Measurements from ENCODE around the gene DAP3. TPM values are rescaled to one million over a fixed set of nuclear protein-coding genes. Genes with fewer than 3 reads are reported as not detected.

Gene DAP3
- total RNA-seq, 1 experiment from 2014 or later = 148 TPM

GRCh38 chr1:155776414-155776813, 87.5 kb downstream of the DAP3 start:
- H3K27ac ChIP-seq (ENCODE audit: low read depth, low read length) = no peak overlapping the region
- H3K9ac ChIP-seq (ENCODE audit: low read length) = no peak overlapping the region
- ChIA-PET POLR2A (no interaction called here), RAD21 (ENCODE audit: low non-redundant PET in 1 of 2, low total read pairs in 2 of 2, uncharacterized antibody in 2 of 2, unreplicated experiment in 2 of 2) (no interaction called here), CTCF (no interaction called here)
- intact Hi-C loops (cut with micrococcal nuclease) = no loop called here
- ATAC-seq (no peak), DNase-seq (ENCODE audit: low read depth, low spot score) (no peak)
- TF ChIP-seq CEBPB (IDR thresholded peaks at IDR 0.05; ENCODE audit: low read depth) = peak; percentile 64
- no peak for TF ChIP-seq POLR2AphosphoS5 (IDR thresholded peaks at IDR 0.05; ENCODE audit: low read depth, low read length)
- peak; percentile 26; the same call in 1 of the 2 replicates for TF ChIP-seq ATF3 (IDR thresholded peaks at IDR 0.05)
- no TSS peak for BruUV-seq (replicated peaks)
- no peaks in the 10 kb centered on the region for H3K9me2 ChIP-seq (ENCODE audit: insufficient read depth)
- H3K79me2 ChIP-seq (ENCODE audit: insufficient read depth, low read length) = no peaks in the 10 kb centered on the region
- no peak overlapping the region for H3K4me3 ChIP-seq (replicated peaks in 1 of 2; ENCODE audit: low read depth in 1 of 2, low read length in 2 of 2)
- H2AFZ ChIP-seq (ENCODE audit: low read depth, low read length, poor library complexity, severe bottlenecking) = no peak overlapping the region
- no peaks in the 10 kb centered on the region for H4K20me1 ChIP-seq (ENCODE audit: insufficient read depth)
- H3K27me3 ChIP-seq (ENCODE audit: insufficient read depth, low read length) = no peaks in the 10 kb centered on the region
- H3K4me2 ChIP-seq (ENCODE audit: low read length) = no peak overlapping the region
- no peaks in the 10 kb centered on the region for H3K9me3 ChIP-seq (ENCODE audit: control insufficient read depth in 1 of 2, insufficient read depth in 1 of 2, low read depth in 1 of 2, low read length in 2 of 2)
- H3K4me1 ChIP-seq (ENCODE audit: control insufficient read depth in 1 of 2, insufficient read depth in 2 of 2, low read length in 2 of 2) = no peaks in the 10 kb centered on the region
- H3K36me3 ChIP-seq (ENCODE audit: control insufficient read depth in 1 of 2, insufficient read depth in 2 of 2, low read length in 2 of 2) = peaks cover 13 to 32% of the 10 kb centered on the region in 2 experiments

- ATAC-seq = no peak
- H3K9me3 ChIP-seq (ENCODE audit: control insufficient read depth in 1 of 2, insufficient read depth in 1 of 2, low read depth in 1 of 2, low read length in 2 of 2) = no peaks in the 10 kb centered on the region
- BruUV-seq (replicated peaks) = no TSS peak
- no peaks in the 10 kb centered on the region for H3K9me2 ChIP-seq (ENCODE audit: insufficient read depth)
- no peak overlapping the region for H3K9ac ChIP-seq (ENCODE audit: low read length)
- H2AFZ ChIP-seq (ENCODE audit: low read depth, low read length, poor library complexity, severe bottlenecking) = no peak overlapping the region
- POLR2A ChIA-PET = no interaction called here
- no peak for DNase-seq (ENCODE audit: low read depth, low spot score)
- RAD21 ChIA-PET (ENCODE audit: low non-redundant PET in 1 of 2, low total read pairs in 2 of 2, uncharacterized antibody in 2 of 2, unreplicated experiment in 2 of 2) = no interaction called here
- H3K27me3 ChIP-seq (ENCODE audit: insufficient read depth, low read length) = no peaks in the 10 kb centered on the region
- H3K36me3 ChIP-seq (ENCODE audit: control insufficient read depth in 1 of 2, insufficient read depth in 2 of 2, low read length in 2 of 2) = peaks cover 13 to 21% of the 10 kb centered on the region in 2 experiments; a peak in 3 of 4 replicates
- no peak overlapping the region for H3K27ac ChIP-seq (ENCODE audit: low read depth, low read length)
- H4K20me1 ChIP-seq (ENCODE audit: insufficient read depth) = no peaks in the 10 kb centered on the region
- CTCF ChIA-PET = no interaction called here
- intact Hi-C loops (cut with micrococcal nuclease) = no loop called here
- H3K79me2 ChIP-seq (ENCODE audit: insufficient read depth, low read length) = no peaks in the 10 kb centered on the region
- H3K4me3 ChIP-seq (replicated peaks in 1 of 2; ENCODE audit: low read depth in 1 of 2, low read length in 2 of 2) = no peak overlapping the region
- no peaks in the 10 kb centered on the region for H3K4me1 ChIP-seq (ENCODE audit: control insufficient read depth in 1 of 2, insufficient read depth in 2 of 2, low read length in 2 of 2)
- H3K4me2 ChIP-seq (ENCODE audit: low read length) = no peak overlapping the region
- TF ChIP-seq TCF7L2 (IDR thresholded peaks at IDR 0.05; ENCODE audit: borderline replicate concordance, extremely low read depth, insufficient read depth, insufficient read length) = no peak
- TF ChIP-seq YY1 (IDR thresholded peaks at IDR 0.05; ENCODE audit: extremely low read depth, insufficient replicate concordance, low read depth, low read length) = no peak
- no peak for TF ChIP-seq SP1 (IDR thresholded peaks at IDR 0.05; ENCODE audit: low read depth)
- no peak for TF ChIP-seq JUND (IDR thresholded peaks at IDR 0.05)
- TF ChIP-seq CBX3 (IDR thresholded peaks at IDR 0.05; ENCODE audit: low read depth) = no peak
- no peak for TF ChIP-seq RAD21 (IDR thresholded peaks at IDR 0.05; ENCODE audit: low read depth)
- no peak for TF ChIP-seq ZNF274 (IDR thresholded peaks at IDR 0.05; ENCODE audit: low read depth, low read length)
- no peak for TF ChIP-seq ZBTB33 (IDR thresholded peaks at IDR 0.05; ENCODE audit: extremely low read depth, insufficient replicate concordance, low read length)
- no peak for TF ChIP-seq EZH2phosphoT487 (IDR thresholded peaks at IDR 0.05; ENCODE audit: borderline replicate concordance)
- TF ChIP-seq ATF3 (IDR thresholded peaks at IDR 0.05) = no peak
- no peak for TF ChIP-seq ZFX (IDR thresholded peaks at IDR 0.05)
- no peak for TF ChIP-seq POLR2A (IDR thresholded peaks at IDR 0.05; ENCODE audit: borderline replicate concordance, extremely low read depth, insufficient read depth, insufficient read length)
- no peak for TF ChIP-seq EGR1 (IDR thresholded peaks at IDR 0.05; ENCODE audit: low read depth)
- no peak for TF ChIP-seq MAX (IDR thresholded peaks at IDR 0.05)
- no peak for TF ChIP-seq EZH2 (IDR thresholded peaks at IDR 0.05)
- no peak for TF ChIP-seq CTCF (IDR thresholded peaks at IDR 0.05 in 2 of 3, conservative IDR thresholded peaks at IDR 0.05 in 1 of 3; ENCODE audit: borderline replicate concordance in 1 of 3, insufficient read depth in 1 of 3, low read depth in 2 of 3, low read length in 2 of 3)
Observed at GRCh38 chr1:155777582-155777981, 88.7 kb downstream of the DAP3 start.

All from HCT116 (cell line).